Caco-2 (cell line): ENCODE data around the gene MMP23B. TPM values are rescaled to one million over a fixed set of nuclear protein-coding genes. Genes with fewer than 3 reads are reported as not detected.

Experiments
- BruUV-seq: library from RNA; stranded (reverse); fragments of 400-500 nt; replicated peaks from 2 replicates; lab custom pipeline; 2021; lab: Mats Ljungman, UMichigan
- CTCF ChIA-PET: fragments of 300-600 bp; sonication (Branson Sonifier 250); formaldehyde crosslinking; loops from one replicate; lab custom pipeline; 2022; ENCODE audit warnings: antibody characterized with exemption; lab: Charles Lee
- POLR2A ChIA-PET: fragments of 300-600 bp; sonication (Branson Sonifier 250); formaldehyde crosslinking; loops from one replicate; lab custom pipeline; 2022; ENCODE audit warnings: antibody characterized with exemption; lab: Charles Lee
- DNase-seq, 2 experiments: peaks; one replicate each; pipeline versions ENCODE4 v3.0.0 to v3.0.0-alpha.2; 2020 to 2022
- H3K27me3 ChIP-seq: replicated peaks from 2 replicates; pipeline ENCODE4 v1.6.0; 2011; ENCODE audit warnings: low read length; ENCODE audit not compliant: control insufficient read depth, insufficient read depth
- H3K36me3 ChIP-seq: 2 replicates; pipeline ENCODE4 v1.5.1; 2011; ENCODE audit warnings: low read length; ENCODE audit not compliant: control insufficient read depth, insufficient read depth
- H3K4me1 ChIP-seq: fragments of 250-450 bp; sonication (Bioruptor Pico); 2 replicates; pipeline ENCODE4 v1.5.1; 2020; ENCODE audit warnings: mild to moderate bottlenecking
- H3K4me3 ChIP-seq: 2 replicates; pipeline ENCODE4 v1.5.1; 2011; ENCODE audit warnings: low read depth, mild to moderate bottlenecking, control low read depth, low read length
- H3K9me3 ChIP-seq: fragments of 250-450 bp; sonication (Bioruptor Pico); 2 replicates; pipeline ENCODE4 v1.5.1; 2020; ENCODE audit warnings: mild to moderate bottlenecking, moderate library complexity
- H3K27ac Mint-ChIP-seq: one replicate; pipeline ENCODE4 v1.8.0; 2022; ENCODE audit warnings: mixed read lengths; ENCODE audit not compliant: unreplicated experiment
- H3K27me3 Mint-ChIP-seq: one replicate; pipeline ENCODE4 v1.8.0; 2022; ENCODE audit warnings: mixed read lengths; ENCODE audit not compliant: insufficient read depth, unreplicated experiment
- H3K36me3 Mint-ChIP-seq: one replicate; pipeline ENCODE4 v1.8.0; 2022; ENCODE audit warnings: mild to moderate bottlenecking, mixed read lengths; ENCODE audit not compliant: insufficient read depth, unreplicated experiment
- H3K4me1 Mint-ChIP-seq: one replicate; pipeline ENCODE4 v1.8.0; 2022; ENCODE audit warnings: low read depth, mixed read lengths; ENCODE audit not compliant: unreplicated experiment
- H3K4me3 Mint-ChIP-seq: one replicate; pipeline ENCODE4 v1.8.0; 2022; ENCODE audit warnings: mild to moderate bottlenecking, moderate library complexity, mixed read lengths; ENCODE audit not compliant: unreplicated experiment
- H3K9me3 Mint-ChIP-seq: one replicate; pipeline ENCODE4 v1.8.0; 2022; ENCODE audit warnings: mixed read lengths; ENCODE audit not compliant: unreplicated experiment
- intact Hi-C: fragments of 100-400 bp; cut with micrococcal nuclease; formaldehyde crosslinking; loops from one replicate; pipeline ENCODE4 v1.10.0; 2022; ENCODE audit not compliant: unreplicated experiment
- total RNA-seq: library from RNA; stranded (reverse); gene quantifications from 2 replicates; pipeline ENCODE4 v1.2.3, GENCODE V29; 2022
- TF ChIP-seq, protein P1 (sequence below), 2 experiments: fragments of 200-600 bp in 1 of 2; IDR thresholded peaks; 1 replicate in 1 of 2; 2 replicates in 1 of 2; pipeline versions ENCODE4 v1.5.1 to v1.8.0; 2011 to 2022; ENCODE audit warnings: antibody characterized with exemption in 1 of 2, control low read depth in 1 of 2, inconsistent platforms in 1 of 2, low read depth in 1 of 2, low read length in 1 of 2, mild to moderate bottlenecking in 1 of 2, moderate library complexity in 1 of 2; ENCODE audit not compliant: insufficient read depth in 1 of 2, severe bottlenecking in 1 of 2, unreplicated experiment in 1 of 2

MMP23B gene
- total RNA-seq, 1 experiment from 2014 or later = 6.0 TPM

DNA sequence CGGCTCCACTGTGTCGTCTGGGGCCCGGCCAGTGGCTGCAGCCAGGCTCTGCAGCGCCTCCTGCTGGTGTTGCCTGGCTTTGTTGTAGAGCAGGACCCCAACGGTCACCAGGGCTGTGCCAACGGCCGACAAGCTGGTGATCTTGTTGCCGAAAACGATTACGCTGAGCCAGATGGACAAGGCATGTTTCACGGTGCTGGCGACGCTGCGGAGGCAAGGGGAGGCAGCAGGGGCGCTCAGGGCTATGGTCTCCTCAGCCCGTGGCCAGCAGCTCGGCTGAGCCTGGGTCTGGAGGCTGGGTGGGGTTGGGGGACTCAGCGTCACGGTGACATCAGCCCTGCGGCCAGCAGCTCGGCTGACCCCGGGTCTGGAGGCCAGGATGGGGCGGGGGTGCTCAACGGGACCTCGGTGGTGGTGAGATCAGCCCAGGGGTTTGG is 33.9 kb downstream of the MMP23B start:
- Histone ChIP-seq H3K36me3 (peaks cover 1% of the 10 kb centered on the region; the same call in 1 of the 2 replicates), H3K4me3 (no peak overlapping the region), H3K4me1 (no peaks in the 10 kb centered on the region), H3K9me3 (no peaks in the 10 kb centered on the region), H3K27me3 (no peaks in the 10 kb centered on the region)
- Mint-ChIP-seq H3K9me3 (no peaks in the 10 kb centered on the region), H3K4me3 (no peak overlapping the region), H3K27me3 (no peaks in the 10 kb centered on the region), H3K36me3 (peaks cover 7% of the 10 kb centered on the region), H3K4me1 (no peaks in the 10 kb centered on the region), H3K27ac (no peak overlapping the region)
- BruUV-seq = no TSS peak
- no peak for DNase-seq
- ChIA-PET CTCF (no interaction called here), POLR2A (no interaction called here)
- intact Hi-C loops = loop anchor here (5.0 kb wide), 1 partner anchor 61 kb away; no protein-coding TSS in a partner anchor
- TF ChIP-seq, protein P1, sequence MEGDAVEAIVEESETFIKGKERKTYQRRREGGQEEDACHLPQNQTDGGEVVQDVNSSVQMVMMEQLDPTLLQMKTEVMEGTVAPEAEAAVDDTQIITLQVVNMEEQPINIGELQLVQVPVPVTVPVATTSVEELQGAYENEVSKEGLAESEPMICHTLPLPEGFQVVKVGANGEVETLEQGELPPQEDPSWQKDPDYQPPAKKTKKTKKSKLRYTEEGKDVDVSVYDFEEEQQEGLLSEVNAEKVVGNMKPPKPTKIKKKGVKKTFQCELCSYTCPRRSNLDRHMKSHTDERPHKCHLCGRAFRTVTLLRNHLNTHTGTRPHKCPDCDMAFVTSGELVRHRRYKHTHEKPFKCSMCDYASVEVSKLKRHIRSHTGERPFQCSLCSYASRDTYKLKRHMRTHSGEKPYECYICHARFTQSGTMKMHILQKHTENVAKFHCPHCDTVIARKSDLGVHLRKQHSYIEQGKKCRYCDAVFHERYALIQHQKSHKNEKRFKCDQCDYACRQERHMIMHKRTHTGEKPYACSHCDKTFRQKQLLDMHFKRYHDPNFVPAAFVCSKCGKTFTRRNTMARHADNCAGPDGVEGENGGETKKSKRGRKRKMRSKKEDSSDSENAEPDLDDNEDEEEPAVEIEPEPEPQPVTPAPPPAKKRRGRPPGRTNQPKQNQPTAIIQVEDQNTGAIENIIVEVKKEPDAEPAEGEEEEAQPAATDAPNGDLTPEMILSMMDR (IDR thresholded peaks at IDR 0.05; ENCODE audit: insufficient read depth in 1 of 2, low read depth in 1 of 2, low read length in 1 of 2, severe bottlenecking in 1 of 2, unreplicated experiment in 1 of 2) = peak; percentile 9 to 37

DNA sequence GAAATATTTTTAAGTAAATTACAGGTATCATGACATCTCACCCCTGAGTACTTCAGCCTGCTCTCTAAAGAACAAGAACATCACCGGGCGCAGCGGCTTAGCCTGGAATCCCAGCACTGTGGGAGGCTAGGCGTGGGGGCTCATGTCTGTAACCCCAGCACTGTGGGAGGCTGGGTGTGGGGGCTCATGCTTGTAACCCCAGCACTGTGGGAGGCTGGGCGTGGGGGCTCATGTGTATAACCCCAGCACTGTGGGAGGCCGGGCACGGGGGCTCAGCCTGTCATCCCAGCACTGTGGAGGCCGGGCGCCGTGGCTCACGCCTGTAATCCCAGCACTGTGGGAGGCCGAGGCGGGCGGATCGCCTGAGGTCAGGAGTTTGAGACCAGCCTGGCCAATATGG is 34.6 kb downstream of the MMP23B start:
- DNase-seq = no peak
- H3K4me1 Mint-ChIP-seq = no peaks in the 10 kb centered on the region
- ChIA-PET POLR2A (no interaction called here), CTCF (no interaction called here)
- no peaks in the 10 kb centered on the region for H3K27me3 ChIP-seq
- TF ChIP-seq, protein P1 (IDR thresholded peaks at IDR 0.05; ENCODE audit: insufficient read depth in 1 of 2, low read depth in 1 of 2, low read length in 1 of 2, severe bottlenecking in 1 of 2, unreplicated experiment in 1 of 2) = no peak
- peaks cover 1% of the 10 kb centered on the region; the same call in 1 of the 2 replicates for H3K36me3 ChIP-seq
- H3K9me3 Mint-ChIP-seq = no peaks in the 10 kb centered on the region
- intact Hi-C loops = loop anchor here (5.0 kb wide), 1 partner anchor 61 kb away; no protein-coding TSS in a partner anchor
- no peak overlapping the region for H3K27ac Mint-ChIP-seq
- no TSS peak for BruUV-seq
- H3K9me3 ChIP-seq = no peaks in the 10 kb centered on the region
- no peaks in the 10 kb centered on the region for H3K4me1 ChIP-seq
- H3K36me3 Mint-ChIP-seq = peaks cover 14% of the 10 kb centered on the region
- no peak overlapping the region for H3K4me3 Mint-ChIP-seq
- no peaks in the 10 kb centered on the region for H3K27me3 Mint-ChIP-seq
- no peak overlapping the region for H3K4me3 ChIP-seq

DNA sequence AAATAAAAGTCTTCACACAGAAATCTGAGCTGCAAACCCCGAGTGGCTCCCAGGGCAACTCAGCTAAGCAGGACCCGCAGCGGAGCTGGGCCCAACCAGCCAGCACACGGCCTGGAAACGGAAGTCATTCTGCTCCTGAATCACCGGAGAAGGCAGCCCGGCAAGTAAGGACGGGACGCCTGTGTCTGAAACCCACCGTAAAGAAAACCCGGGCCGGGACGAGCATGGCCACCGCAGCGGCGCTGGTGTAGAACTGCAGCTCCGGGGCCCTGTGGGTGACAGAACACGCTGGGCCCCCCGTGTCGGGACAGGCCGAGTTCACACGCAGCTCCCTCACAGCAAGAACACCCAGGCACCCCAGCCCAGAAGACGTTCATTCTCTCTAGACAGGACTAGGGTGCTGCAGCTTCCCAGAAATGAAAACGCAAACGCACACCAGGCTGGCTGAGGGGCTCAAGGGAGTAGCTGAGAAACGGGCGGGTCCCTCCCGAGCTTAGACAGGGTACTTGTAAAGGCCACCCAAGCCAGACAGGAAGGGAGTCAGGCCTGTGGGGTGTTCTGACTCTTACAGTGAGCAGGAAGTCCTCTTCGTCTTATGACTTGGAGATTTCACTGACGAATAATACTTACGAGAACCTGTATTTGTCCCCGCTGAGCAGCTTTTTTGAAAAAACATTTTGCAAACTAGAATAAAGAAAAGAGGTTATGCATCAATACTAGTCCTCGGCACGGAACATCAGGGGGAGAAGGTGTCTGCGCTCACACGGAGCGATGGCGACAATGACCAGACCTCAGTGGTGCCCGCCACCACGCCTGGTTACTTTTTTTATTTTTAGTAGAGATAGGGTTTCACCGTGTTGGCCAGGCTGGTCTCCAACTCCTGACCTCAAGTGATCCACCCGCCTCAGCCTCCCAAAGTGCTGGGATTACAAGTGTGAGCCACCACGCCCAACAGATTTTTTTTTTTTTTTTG is 37.8 kb downstream of the MMP23B start:
- DNase-seq = no peak
- TF ChIP-seq, protein P1 (IDR thresholded peaks at IDR 0.05; ENCODE audit: insufficient read depth in 1 of 2, low read depth in 1 of 2, low read length in 1 of 2, severe bottlenecking in 1 of 2, unreplicated experiment in 1 of 2) = no peak
- H3K4me1 Mint-ChIP-seq = no peaks in the 10 kb centered on the region
- Histone ChIP-seq H3K4me3 (no peak overlapping the region), H3K9me3 (no peaks in the 10 kb centered on the region), H3K4me1 (no peaks in the 10 kb centered on the region), H3K36me3 (peaks cover 1% of the 10 kb centered on the region; the same call in 1 of the 2 replicates), H3K27me3 (no peaks in the 10 kb centered on the region)
- ChIA-PET POLR2A (no interaction called here), CTCF (interaction anchor here (0.6 kb wide), 1 partner anchor 240 kb away, joined by 3 read pairs; no protein-coding TSS in a partner anchor)
- peaks cover 14% of the 10 kb centered on the region for H3K36me3 Mint-ChIP-seq
- no peak overlapping the region for H3K4me3 Mint-ChIP-seq
- H3K9me3 Mint-ChIP-seq = no peaks in the 10 kb centered on the region
- intact Hi-C loops = loop anchor here (5.0 kb wide), 1 partner anchor 58 kb away; no protein-coding TSS in a partner anchor
- no peaks in the 10 kb centered on the region for H3K27me3 Mint-ChIP-seq
- no peak overlapping the region for H3K27ac Mint-ChIP-seq
- no TSS peak for BruUV-seq
